ENCODE results near the gene H2BK1.

H2BK1 gene

GRCh38 chr7:151223728-151224127 lies 13.4 kb upstream of the H2BK1 start:
- H3K27me3 ChIP-seq (ENCODE audit: control insufficient read depth, insufficient read depth, low read length) = no peaks in the 10 kb centered on the region
- H3K9me3 ChIP-seq (ENCODE audit: control insufficient read depth, low read length) = no peaks in the 10 kb centered on the region
- H3K4me1 ChIP-seq (ENCODE audit: control insufficient read depth, insufficient read depth, low read length) = peaks cover 16% of the 10 kb centered on the region
- H3K36me3 ChIP-seq (ENCODE audit: control insufficient read depth, insufficient read depth, low read length) = no peaks in the 10 kb centered on the region
- no peak overlapping the region for H3K9ac ChIP-seq (ENCODE audit: low read length)
- H3K4me3 ChIP-seq (ENCODE audit: low read length) = no peak overlapping the region

GRCh38 chr7:151218170-151218569 lies 7.9 kb upstream of the H2BK1 start:
- H3K9me3 ChIP-seq (ENCODE audit: control insufficient read depth, low read length) = no peaks in the 10 kb centered on the region
- no peaks in the 10 kb centered on the region for H3K27me3 ChIP-seq (ENCODE audit: control insufficient read depth, insufficient read depth, low read length)
- no peaks in the 10 kb centered on the region for H3K4me1 ChIP-seq (ENCODE audit: control insufficient read depth, insufficient read depth, low read length)
- no peak overlapping the region for H3K9ac ChIP-seq (ENCODE audit: low read length)
- no peaks in the 10 kb centered on the region for H3K36me3 ChIP-seq (ENCODE audit: control insufficient read depth, insufficient read depth, low read length)
- no peak overlapping the region for H3K4me3 ChIP-seq (ENCODE audit: low read length)

- H3K4me3 ChIP-seq (ENCODE audit: low read length) = no peak overlapping the region
- H3K9me3 ChIP-seq (ENCODE audit: control insufficient read depth, low read length) = no peaks in the 10 kb centered on the region
- no peak overlapping the region for H3K9ac ChIP-seq (ENCODE audit: low read length)
- no peaks in the 10 kb centered on the region for H3K27me3 ChIP-seq (ENCODE audit: control insufficient read depth, insufficient read depth, low read length)
- H3K36me3 ChIP-seq (ENCODE audit: control insufficient read depth, insufficient read depth, low read length) = no peaks in the 10 kb centered on the region
- H3K4me1 ChIP-seq (ENCODE audit: control insufficient read depth, insufficient read depth, low read length) = no peaks in the 10 kb centered on the region
Measured at GRCh38 chr7:151215396-151215795, 5.1 kb upstream of the H2BK1 start.

DNA sequence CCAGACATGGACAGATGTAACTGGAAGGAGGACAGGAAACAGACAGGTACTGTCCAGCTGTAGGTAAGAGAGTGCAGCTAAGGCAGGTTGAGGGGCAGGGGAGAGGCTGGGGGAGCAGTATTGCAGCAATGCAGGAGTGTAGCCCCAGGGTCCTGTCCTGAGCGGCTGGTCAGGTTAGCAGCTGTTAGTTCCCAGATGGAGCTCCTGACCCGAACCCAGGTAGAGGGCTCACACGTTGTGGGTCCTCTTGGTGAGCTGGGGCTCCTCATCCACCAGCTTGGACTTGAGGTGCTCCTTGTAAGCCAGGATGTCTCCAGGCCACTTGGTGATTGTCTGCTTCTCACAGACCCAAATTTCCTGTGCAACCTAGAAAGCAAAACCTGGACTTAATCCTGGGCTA lies 3.5 kb upstream of the H2BK1 start:
- Histone ChIP-seq H3K4me1 (ENCODE audit: control insufficient read depth, insufficient read depth, low read length) (no peaks in the 10 kb centered on the region), H3K9ac (ENCODE audit: low read length) (no peak overlapping the region), H3K36me3 (ENCODE audit: control insufficient read depth, insufficient read depth, low read length) (no peaks in the 10 kb centered on the region), H3K4me3 (ENCODE audit: low read length) (no peak overlapping the region), H3K9me3 (ENCODE audit: control insufficient read depth, low read length) (no peaks in the 10 kb centered on the region), H3K27me3 (ENCODE audit: control insufficient read depth, insufficient read depth, low read length) (no peaks in the 10 kb centered on the region)

- Histone ChIP-seq H3K27me3 (ENCODE audit: control insufficient read depth, insufficient read depth, low read length) (no peaks in the 10 kb centered on the region), H3K9me3 (ENCODE audit: control insufficient read depth, low read length) (no peaks in the 10 kb centered on the region), H3K4me3 (ENCODE audit: low read length) (no peak overlapping the region), H3K36me3 (ENCODE audit: control insufficient read depth, insufficient read depth, low read length) (no peaks in the 10 kb centered on the region), H3K9ac (ENCODE audit: low read length) (no peak overlapping the region), H3K4me1 (ENCODE audit: control insufficient read depth, insufficient read depth, low read length) (no peaks in the 10 kb centered on the region)
Measured at GRCh38 chr7:151212626-151213025, 2.3 kb upstream of the H2BK1 start.

DNA sequence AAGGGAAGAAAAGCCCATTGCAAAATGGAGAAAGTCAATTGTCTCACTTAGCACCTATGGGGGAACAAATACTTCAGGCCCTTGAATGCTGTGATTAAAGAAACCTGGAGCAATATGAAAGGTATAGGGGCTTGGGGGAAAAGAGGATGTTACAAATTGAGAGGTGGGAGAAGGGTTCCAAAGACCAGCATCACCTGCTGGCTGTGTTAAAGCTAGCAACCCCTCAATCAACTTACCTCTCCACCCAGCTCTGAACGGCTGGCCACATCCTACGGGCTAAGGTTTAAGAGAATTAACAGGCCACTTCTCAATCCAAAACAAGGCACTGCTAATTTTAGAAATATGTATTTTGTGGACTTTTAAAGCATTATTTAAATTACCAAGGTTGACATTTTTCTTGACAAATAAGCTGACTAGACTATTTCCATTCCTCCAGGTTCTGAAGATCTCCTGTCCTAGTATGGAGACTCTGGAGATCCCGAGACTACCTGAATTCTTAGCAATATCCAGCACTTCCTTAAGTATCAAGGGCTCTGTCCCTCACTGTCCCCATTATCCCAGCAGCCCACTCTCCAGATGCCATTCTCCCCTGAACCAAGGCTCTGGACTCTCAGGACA lies 976 bp upstream of the H2BK1 start:
- Histone ChIP-seq H3K27me3 (ENCODE audit: control insufficient read depth, insufficient read depth, low read length) (no peaks in the 10 kb centered on the region), H3K36me3 (ENCODE audit: control insufficient read depth, insufficient read depth, low read length) (no peaks in the 10 kb centered on the region), H3K4me1 (ENCODE audit: control insufficient read depth, insufficient read depth, low read length) (no peaks in the 10 kb centered on the region), H3K9me3 (ENCODE audit: control insufficient read depth, low read length) (no peaks in the 10 kb centered on the region), H3K9ac (ENCODE audit: low read length) (no peak overlapping the region), H3K4me3 (ENCODE audit: low read length) (no peak overlapping the region)

GRCh38 chr7:151209588-151209987 lies 700 bp downstream of the H2BK1 start:
- Histone ChIP-seq H3K9me3 (ENCODE audit: control insufficient read depth, low read length) (no peaks in the 10 kb centered on the region), H3K9ac (ENCODE audit: low read length) (no peak overlapping the region), H3K36me3 (ENCODE audit: control insufficient read depth, insufficient read depth, low read length) (no peaks in the 10 kb centered on the region), H3K27me3 (ENCODE audit: control insufficient read depth, insufficient read depth, low read length) (peaks cover 9% of the 10 kb centered on the region), H3K4me1 (ENCODE audit: control insufficient read depth, insufficient read depth, low read length) (no peaks in the 10 kb centered on the region), H3K4me3 (ENCODE audit: low read length) (no peak overlapping the region)

DNA sequence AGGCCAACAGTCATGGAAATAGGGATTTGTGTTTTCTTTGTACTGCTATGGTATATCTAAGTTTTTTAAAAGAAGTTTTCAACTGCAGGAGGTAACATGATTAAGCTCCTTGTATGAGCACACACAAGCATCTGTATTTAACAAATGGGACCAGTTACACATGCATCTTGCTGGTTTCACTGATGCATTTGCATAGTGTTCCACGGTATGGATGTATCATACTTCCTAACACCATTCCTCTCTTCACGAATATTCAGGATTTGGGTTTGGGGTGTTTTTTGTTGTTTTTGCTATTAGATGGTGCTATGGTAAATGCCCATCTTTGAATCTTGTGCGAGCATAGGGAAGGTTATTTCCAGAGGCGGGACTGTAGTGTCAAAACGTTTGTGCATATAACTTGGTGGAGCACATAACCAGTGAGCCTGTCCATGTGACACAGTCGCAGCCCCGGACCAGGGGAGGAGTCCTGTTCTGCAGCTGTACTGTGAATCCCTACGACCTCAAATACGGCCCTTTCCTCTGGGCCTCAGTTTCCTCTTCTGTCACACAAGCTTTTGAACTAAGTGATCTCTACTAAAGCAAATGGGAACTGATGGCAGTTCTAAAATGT lies 1.9 kb downstream of the H2BK1 start:
- Histone ChIP-seq H3K4me3 (ENCODE audit: low read length) (no peak overlapping the region), H3K9ac (ENCODE audit: low read length) (no peak overlapping the region), H3K9me3 (ENCODE audit: control insufficient read depth, low read length) (no peaks in the 10 kb centered on the region), H3K27me3 (ENCODE audit: control insufficient read depth, insufficient read depth, low read length) (peaks cover 12% of the 10 kb centered on the region), H3K36me3 (ENCODE audit: control insufficient read depth, insufficient read depth, low read length) (no peaks in the 10 kb centered on the region), H3K4me1 (ENCODE audit: control insufficient read depth, insufficient read depth, low read length) (no peaks in the 10 kb centered on the region)

GRCh38 chr7:151207804-151208203 lies 2.5 kb downstream of the H2BK1 start:
- Histone ChIP-seq H3K36me3 (ENCODE audit: control insufficient read depth, insufficient read depth, low read length) (no peaks in the 10 kb centered on the region), H3K9me3 (ENCODE audit: control insufficient read depth, low read length) (no peaks in the 10 kb centered on the region), H3K27me3 (ENCODE audit: control insufficient read depth, insufficient read depth, low read length) (peaks cover 12% of the 10 kb centered on the region), H3K9ac (ENCODE audit: low read length) (no peak overlapping the region), H3K4me1 (ENCODE audit: control insufficient read depth, insufficient read depth, low read length) (no peaks in the 10 kb centered on the region), H3K4me3 (ENCODE audit: low read length) (no peak overlapping the region)

DNA sequence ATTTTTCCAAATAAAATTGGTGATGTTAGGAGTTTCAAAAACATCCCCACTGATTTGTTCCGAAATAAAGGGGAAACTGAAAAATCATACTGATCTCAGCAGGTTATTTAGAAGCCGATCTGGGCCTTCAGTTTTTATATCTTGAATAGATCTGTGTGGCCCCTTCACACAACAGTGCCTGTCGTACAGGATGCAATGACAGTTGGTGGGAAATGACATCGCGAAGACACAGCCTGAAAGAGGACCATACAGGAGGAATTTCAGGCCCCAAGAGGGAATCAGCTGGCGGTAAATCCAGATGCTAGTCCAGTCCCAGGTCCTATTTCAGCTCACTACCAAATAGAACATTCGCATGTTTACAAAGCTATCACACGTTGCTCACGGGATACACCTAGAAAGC lies 3.0 kb downstream of the H2BK1 start:
- Histone ChIP-seq H3K9me3 (ENCODE audit: control insufficient read depth, low read length) (no peaks in the 10 kb centered on the region), H3K27me3 (ENCODE audit: control insufficient read depth, insufficient read depth, low read length) (peaks cover 12% of the 10 kb centered on the region), H3K4me3 (ENCODE audit: low read length) (no peak overlapping the region), H3K9ac (ENCODE audit: low read length) (no peak overlapping the region), H3K4me1 (ENCODE audit: control insufficient read depth, insufficient read depth, low read length) (no peaks in the 10 kb centered on the region), H3K36me3 (ENCODE audit: control insufficient read depth, insufficient read depth, low read length) (no peaks in the 10 kb centered on the region)

DNA sequence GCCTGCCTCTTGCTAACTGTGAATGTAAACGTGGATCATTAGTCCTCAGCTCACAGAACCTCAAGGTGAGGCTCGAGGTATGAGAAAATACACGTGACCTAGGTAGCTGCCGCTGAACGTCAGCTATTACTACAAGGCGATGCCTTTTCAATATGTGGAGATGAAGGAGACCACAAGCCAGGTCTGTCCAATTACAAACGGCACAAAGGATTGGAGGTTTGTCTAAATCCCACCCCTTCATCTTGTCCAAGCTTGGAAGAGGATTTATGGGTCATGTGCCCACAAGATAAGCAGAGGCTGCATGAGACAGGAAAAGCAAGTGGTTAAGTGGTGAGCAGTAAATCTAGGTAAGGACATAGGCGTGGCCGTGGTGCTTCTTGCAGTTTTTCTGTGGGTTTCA lies 3.4 kb downstream of the H2BK1 start:
- Histone ChIP-seq H3K4me3 (ENCODE audit: low read length) (no peak overlapping the region), H3K4me1 (ENCODE audit: control insufficient read depth, insufficient read depth, low read length) (no peaks in the 10 kb centered on the region), H3K36me3 (ENCODE audit: control insufficient read depth, insufficient read depth, low read length) (no peaks in the 10 kb centered on the region), H3K9ac (ENCODE audit: low read length) (no peak overlapping the region), H3K27me3 (ENCODE audit: control insufficient read depth, insufficient read depth, low read length) (peaks cover 12% of the 10 kb centered on the region), H3K9me3 (ENCODE audit: control insufficient read depth, low read length) (no peaks in the 10 kb centered on the region)

DNA sequence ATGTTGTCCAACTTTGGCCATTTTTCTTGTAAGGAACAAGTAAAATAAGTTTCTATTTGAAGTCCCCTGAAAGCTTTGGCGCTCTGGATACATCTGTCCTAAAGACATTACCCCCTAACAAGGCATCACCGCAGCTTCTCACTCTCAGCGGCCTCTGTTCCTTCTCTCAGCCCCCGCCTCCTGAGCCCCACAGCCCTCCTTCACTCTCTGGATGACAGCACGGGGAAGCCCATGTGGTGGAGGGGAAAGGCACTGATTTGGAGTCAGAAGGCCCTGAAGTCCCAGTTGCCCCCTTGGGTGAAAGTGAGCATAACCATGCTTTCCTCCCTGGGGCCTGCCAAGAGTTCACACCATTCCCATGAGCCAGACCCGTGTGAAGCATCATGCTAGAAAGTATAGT lies 4.6 kb downstream of the H2BK1 start:
- no peak overlapping the region for H3K4me3 ChIP-seq (ENCODE audit: low read length)
- no peaks in the 10 kb centered on the region for H3K9me3 ChIP-seq (ENCODE audit: control insufficient read depth, low read length)
- H3K9ac ChIP-seq (ENCODE audit: low read length) = no peak overlapping the region
- H3K27me3 ChIP-seq (ENCODE audit: control insufficient read depth, insufficient read depth, low read length) = peaks cover 12% of the 10 kb centered on the region
- no peaks in the 10 kb centered on the region for H3K4me1 ChIP-seq (ENCODE audit: control insufficient read depth, insufficient read depth, low read length)
- no peaks in the 10 kb centered on the region for H3K36me3 ChIP-seq (ENCODE audit: control insufficient read depth, insufficient read depth, low read length)
